Subcutaneous abdominal adipose tissue (tissue), 5 donors: ENCODE measurements around the gene RNU6-9.

Experiments used
- H3K27ac ChIP-seq: one replicate; pipeline ENCODE4 v1.7.0; 2013; ENCODE audit warnings: low read depth, mild to moderate bottlenecking, inconsistent platforms, low read length, moderate library complexity
- H3K27me3 ChIP-seq, 5 donors: one replicate each; pipeline ENCODE4 v1.7.0; 2013; ENCODE audit warnings: low read length in 5 of 5, inconsistent platforms in 1 of 5; ENCODE audit not compliant: control insufficient read depth in 5 of 5, insufficient read depth in 4 of 5
- H3K36me3 ChIP-seq, 5 donors: one replicate each; pipeline ENCODE4 v1.7.0; 2013; ENCODE audit warnings: low read length in 5 of 5; ENCODE audit not compliant: control insufficient read depth in 5 of 5, insufficient read depth in 5 of 5
- H3K4me1 ChIP-seq, 5 donors: one replicate each; pipeline ENCODE4 v1.7.0; 2013; ENCODE audit warnings: low read length in 5 of 5, mild to moderate bottlenecking in 3 of 5, moderate library complexity in 1 of 5; ENCODE audit not compliant: control insufficient read depth in 5 of 5, insufficient read depth in 5 of 5
- H3K4me3 ChIP-seq, 5 donors: one replicate each; pipeline ENCODE4 v1.7.0; 2013; ENCODE audit warnings: low read length in 5 of 5, low read depth in 1 of 5
- H3K9ac ChIP-seq, 5 donors: one replicate each; pipeline ENCODE4 v1.7.0; 2013; ENCODE audit warnings: low read length in 5 of 5, mild to moderate bottlenecking in 4 of 5, moderate library complexity in 3 of 5
- H3K9me3 ChIP-seq, 5 donors: one replicate each; pipeline ENCODE4 v1.7.0; 2013; ENCODE audit warnings: low read length in 5 of 5; ENCODE audit not compliant: control insufficient read depth in 5 of 5
- donor health status: healthy.
- donor health status: healthy.
- donor health status: healthy.
- donor health status: healthy.
- donor health status: healthy.

RNU6-9 gene

DNA sequence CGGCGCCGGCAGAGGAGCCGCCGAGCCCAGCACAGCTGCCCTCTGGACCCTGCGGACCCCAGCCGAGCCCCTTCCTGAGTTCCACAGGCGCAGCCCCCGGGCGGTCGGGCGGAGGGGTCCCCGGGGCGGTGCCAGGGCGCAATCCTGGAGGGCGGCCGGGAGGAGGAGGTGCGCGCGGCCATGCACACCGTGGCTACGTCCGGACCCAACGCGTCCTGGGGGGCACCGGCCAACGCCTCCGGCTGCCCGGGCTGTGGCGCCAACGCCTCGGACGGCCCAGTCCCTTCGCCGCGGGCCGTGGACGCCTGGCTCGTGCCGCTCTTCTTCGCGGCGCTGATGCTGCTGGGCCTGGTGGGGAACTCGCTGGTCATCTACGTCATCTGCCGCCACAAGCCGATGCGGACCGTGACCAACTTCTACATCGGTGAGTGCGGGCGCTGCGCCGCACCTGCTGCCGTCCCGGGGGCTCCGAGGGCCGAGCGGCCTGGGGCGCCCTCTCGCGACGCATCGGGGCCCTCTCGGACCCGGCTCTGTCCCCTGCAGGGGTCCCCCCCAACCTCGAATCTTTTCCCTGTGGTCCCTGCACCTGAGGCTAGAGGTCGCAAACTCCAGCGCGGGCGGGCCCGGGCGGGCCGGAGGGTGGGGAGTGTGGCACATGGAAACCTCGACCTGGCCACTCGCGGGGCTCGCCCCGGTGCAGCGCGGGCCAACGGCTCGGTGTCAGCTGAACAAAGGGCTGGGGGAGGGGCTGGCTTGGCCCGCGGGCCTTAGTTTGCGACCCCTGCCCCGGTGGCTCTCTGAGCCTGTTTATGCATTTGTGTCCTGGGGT, 24.3 kb downstream of the RNU6-9 start, which contains the start of gene KISS1R:
TSS of gene KISS1R (plus strand) at position 11 of the 829 bp plus-strand sequence. CDS start at position 181, 170 bp downstream.
- Histone ChIP-seq H3K9me3 (no peaks in the 10 kb centered on the region), H3K4me3 (peak within 1 kb of the TSS in 2 of 5 donors; percentile 52 to 53), H3K36me3 (no peaks in the 10 kb centered on the region), H3K9ac (peak within 1 kb of the TSS in 1 of 5 donors; percentile 41), H3K27ac (no peak within 1 kb of the TSS), H3K27me3 (peaks cover 22 to 36% (median 27%) of the 10 kb centered on the region in 5 donors), H3K4me1 (peaks cover 2 to 51% (median 29%) of the 10 kb centered on the region in 5 donors)

DNA sequence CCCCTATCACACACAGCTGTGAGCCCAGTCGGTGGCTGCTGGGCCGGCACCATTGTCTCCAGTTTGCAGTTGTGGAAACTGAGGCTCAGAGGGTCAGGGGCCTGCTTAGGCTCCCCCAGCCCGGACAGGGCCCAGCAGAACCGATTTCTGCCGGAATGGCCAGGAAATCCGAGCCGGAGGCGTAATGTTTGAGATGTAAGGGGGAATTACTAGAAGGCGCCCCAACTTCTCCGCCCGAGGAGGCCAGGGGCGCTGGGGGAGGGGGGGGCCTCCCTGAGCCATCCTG, 24.8 kb downstream of the RNU6-9 start:
- Histone ChIP-seq H3K4me1 (peaks cover 2 to 51% (median 29%) of the 10 kb centered on the region in 5 donors), H3K9ac (no peak overlapping the region), H3K9me3 (no peaks in the 10 kb centered on the region), H3K27me3 (peaks cover 22 to 36% (median 27%) of the 10 kb centered on the region in 5 donors), H3K4me3 (no peak overlapping the region), H3K36me3 (no peaks in the 10 kb centered on the region), H3K27ac (no peak overlapping the region)

DNA sequence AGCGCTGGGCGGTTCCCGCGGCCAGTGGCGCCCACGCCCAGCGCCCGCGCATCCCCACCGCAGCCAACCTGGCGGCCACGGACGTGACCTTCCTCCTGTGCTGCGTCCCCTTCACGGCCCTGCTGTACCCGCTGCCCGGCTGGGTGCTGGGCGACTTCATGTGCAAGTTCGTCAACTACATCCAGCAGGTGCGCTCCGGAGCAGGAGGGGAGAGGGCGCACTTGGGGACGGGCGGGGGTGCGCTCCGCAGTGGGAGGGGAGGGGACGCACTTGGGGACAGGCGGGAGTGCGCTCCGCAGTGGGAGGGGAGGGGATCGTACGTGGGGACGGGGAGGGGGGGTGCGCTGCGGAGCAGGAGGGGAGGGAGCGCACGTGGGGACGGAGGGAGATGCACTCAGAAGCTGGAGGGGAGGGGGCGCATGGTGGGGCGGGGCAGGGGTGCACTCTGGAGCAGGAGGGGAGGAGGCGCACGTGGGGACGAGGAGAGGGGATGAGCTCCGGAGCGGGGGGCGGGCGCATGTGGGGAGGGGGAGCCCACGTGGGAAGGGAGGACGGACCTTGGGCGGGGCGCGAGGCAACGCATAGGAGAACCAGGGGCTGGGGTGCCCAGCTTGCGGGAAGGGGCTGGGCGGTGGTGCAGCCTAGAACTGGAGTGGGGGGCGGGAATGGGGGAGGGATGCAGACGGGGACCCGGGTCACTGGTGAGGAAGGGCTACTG, 25.4 kb downstream of the RNU6-9 start:
- H3K27me3 ChIP-seq: peaks cover 22 to 36% (median 27%) of the 10 kb centered on the region in 5 donors
- no peak overlapping the region for H3K4me3 ChIP-seq

GRCh38 chr19:919199-920050, 26.1 kb downstream of the RNU6-9 start:
- no peak overlapping the region for H3K27ac ChIP-seq
- H3K36me3 ChIP-seq: no peaks in the 10 kb centered on the region
- H3K9me3 ChIP-seq: no peaks in the 10 kb centered on the region
- no peak overlapping the region for H3K4me3 ChIP-seq
- peaks cover 0 to 54% (median 27%) of the 10 kb centered on the region in 5 donors for H3K4me1 ChIP-seq
- peaks cover 22 to 36% (median 27%) of the 10 kb centered on the region in 5 donors for H3K27me3 ChIP-seq
- no peak overlapping the region for H3K9ac ChIP-seq

More for the DNA sequence above, 25.4 kb downstream of the RNU6-9 start:
- Histone ChIP-seq H3K4me1 (peaks cover under 1 to 49% (median 27%) of the 10 kb centered on the region in 5 donors), H3K27ac (no peak overlapping the region), H3K36me3 (no peaks in the 10 kb centered on the region), H3K9ac (no peak overlapping the region), H3K9me3 (no peaks in the 10 kb centered on the region)

DNA sequence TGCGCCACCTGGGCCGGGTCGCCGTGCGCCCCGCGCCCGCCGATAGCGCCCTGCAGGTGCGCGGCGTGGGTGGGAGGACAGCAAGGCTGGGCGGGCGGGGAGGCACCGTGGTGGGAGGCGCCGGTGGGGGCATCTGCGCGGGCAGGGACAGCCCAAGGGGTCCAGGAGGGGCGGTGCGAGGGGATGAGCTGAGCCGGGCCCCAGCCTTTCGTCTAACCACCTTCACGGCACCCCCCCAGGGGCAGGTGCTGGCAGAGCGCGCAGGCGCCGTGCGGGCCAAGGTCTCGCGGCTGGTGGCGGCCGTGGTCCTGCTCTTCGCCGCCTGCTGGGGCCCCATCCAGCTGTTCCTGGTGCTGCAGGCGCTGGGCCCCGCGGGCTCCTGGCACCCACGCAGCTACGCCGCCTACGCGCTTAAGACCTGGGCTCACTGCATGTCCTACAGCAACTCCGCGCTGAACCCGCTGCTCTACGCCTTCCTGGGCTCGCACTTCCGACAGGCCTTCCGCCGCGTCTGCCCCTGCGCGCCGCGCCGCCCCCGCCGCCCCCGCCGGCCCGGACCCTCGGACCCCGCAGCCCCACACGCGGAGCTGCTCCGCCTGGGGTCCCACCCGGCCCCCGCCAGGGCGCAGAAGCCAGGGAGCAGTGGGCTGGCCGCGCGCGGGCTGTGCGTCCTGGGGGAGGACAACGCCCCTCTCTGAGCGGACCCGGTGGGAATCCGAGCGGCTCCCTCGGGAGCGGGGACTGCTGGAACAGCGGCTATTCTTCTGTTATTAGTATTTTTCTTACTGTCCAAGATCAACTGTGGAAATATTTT, 27.0 kb downstream of the RNU6-9 start:
- Histone ChIP-seq H3K9ac (no peak overlapping the region), H3K9me3 (no peaks in the 10 kb centered on the region), H3K36me3 (no peaks in the 10 kb centered on the region), H3K27ac (no peak overlapping the region), H3K4me1 (peaks cover 0 to 63% (median 35%) of the 10 kb centered on the region in 5 donors), H3K4me3 (peak overlapping the region in 3 of 5 donors; percentile 15 to 42 (median 29)), H3K27me3 (peaks cover 22 to 36% (median 27%) of the 10 kb centered on the region in 5 donors)

GRCh38 chr19:924553-925086, 31.3 kb downstream of the RNU6-9 start:
- Histone ChIP-seq H3K9me3 (no peaks in the 10 kb centered on the region), H3K36me3 (peaks cover 0 to 4% (median 2%) of the 10 kb centered on the region in 5 donors), H3K4me1 (peaks cover 0 to 58% (median 40%) of the 10 kb centered on the region in 5 donors), H3K27me3 (peaks cover 3 to 13% (median 10%) of the 10 kb centered on the region in 5 donors), H3K9ac (peak overlapping the region in 3 of 5 donors; percentile 57 to 85 (median 76)), H3K4me3 (peak overlapping the region in 4 of 5 donors; percentile 73 to 82 (median 81)), H3K27ac (peak overlapping the region; percentile 77)

GRCh38 chr19:925087-925525, 31.8 kb downstream of the RNU6-9 start:
- H3K4me1 ChIP-seq: peaks cover 0 to 54% (median 35%) of the 10 kb centered on the region in 5 donors

GRCh38 chr19:925526-926322, 32.4 kb downstream of the RNU6-9 start, which contains the start of gene ARID3A:
ARID3A (plus strand) TSS chr19:926035; CDS start chr19:929529, 3,494 bp downstream.
- H3K4me3 ChIP-seq: peak within 1 kb of the TSS; percentile 57 to 87 (median 80)
- H3K4me1 ChIP-seq: peaks cover 0 to 47% (median 32%) of the 10 kb centered on the region in 5 donors
- H3K9ac ChIP-seq: peak within 1 kb of the TSS in 4 of 5 donors; percentile 77 to 94 (median 89)
- H3K27ac ChIP-seq: peak within 1 kb of the TSS; percentile 77
- H3K9me3 ChIP-seq: no peaks in the 10 kb centered on the region
- H3K27me3 ChIP-seq: peaks cover 0 to 7% (median under 1%) of the 10 kb centered on the region in 5 donors
- peaks cover 0 to 12% (median 5%) of the 10 kb centered on the region in 5 donors for H3K36me3 ChIP-seq

More at GRCh38 chr19:925087-925525, 31.8 kb downstream of the RNU6-9 start:
- Histone ChIP-seq H3K9ac (peak overlapping the region in 4 of 5 donors; percentile 11 to 85 (median 66)), H3K9me3 (no peaks in the 10 kb centered on the region), H3K27me3 (peaks cover 0 to 10% (median 6%) of the 10 kb centered on the region in 5 donors), H3K4me3 (peak overlapping the region; percentile 57 to 82 (median 80)), H3K36me3 (peaks cover 0 to 9% (median 5%) of the 10 kb centered on the region in 5 donors), H3K27ac (peak overlapping the region; percentile 77)
